ENCODE measurements around the gene TP53TG5. TPM values are rescaled to one million over a fixed set of nuclear protein-coding genes. Genes with fewer than 3 reads are reported as not detected.

TP53TG5 gene
- not detected in 2 replicates for total RNA-seq

GRCh38 chr20:45378191-45378590 is at the start of gene TP53TG5:
Gene TP53TG5, minus strand, starts transcription at chr20:45378325. Its CDS starts 89 bp downstream, at chr20:45378236.

GRCh38 chr20:45415822-45416637 is 37.9 kb upstream of the TP53TG5 start, which contains the start of gene PIGT:
Gene PIGT, plus strand, starts transcription at chr20:45416141. Its CDS starts 16 bp downstream, at chr20:45416157.

GRCh38 chr20:45407783-45408645 is 29.9 kb upstream of the TP53TG5 start, which contains the start of gene DBNDD2:
Gene DBNDD2, plus strand, starts transcription at chr20:45408289. Its CDS starts 179 bp downstream, at chr20:45408468.

GRCh38 chr20:45362804-45363610 is 15.1 kb downstream of the TP53TG5 start, which contains the start of gene SYS1:
Gene SYS1, plus strand, starts transcription at chr20:45363156. Its CDS starts 376 bp downstream, at chr20:45363532.

GRCh38 chr20:45347936-45348778 is 30.0 kb downstream of the TP53TG5 start, which contains the start of gene SDC4:
Gene SDC4, minus strand, starts transcription at chr20:45348424. Its CDS starts 40 bp downstream, at chr20:45348384.

Other genes with a start within 250 kb of the TP53TG5 start
- 11.0 and 25.5 TPM in 2 replicates for gene PI3, start 203.4 kb downstream of the TP53TG5 start, total RNA-seq
- not detected in 2 replicates for gene SEMG1, start 171.3 kb downstream of the TP53TG5 start, total RNA-seq
- not detected in 2 replicates for gene SEMG2, start 157.0 kb downstream of the TP53TG5 start, total RNA-seq
- gene SLPI, start 123.8 kb downstream of the TP53TG5 start, total RNA-seq = 13.8 and 27.3 TPM in 2 replicates
- not detected in 2 replicates for gene RBPJL, start 71.5 kb downstream of the TP53TG5 start, total RNA-seq
- gene MATN4, start 70.0 kb downstream of the TP53TG5 start, total RNA-seq = not detected in 2 replicates
- 162 and 261 TPM in 2 replicates for gene SDC4, start 29.9 kb downstream of the TP53TG5 start, total RNA-seq
- 18.9 and 20.5 TPM in 2 replicates for gene SYS1, start 15.2 kb downstream of the TP53TG5 start, total RNA-seq
- gene DBNDD2, start 30.0 kb upstream of the TP53TG5 start, total RNA-seq = 35.7 and 41.2 TPM in 2 replicates
- gene PIGT, start 37.8 kb upstream of the TP53TG5 start, total RNA-seq = 55.9 and 68.6 TPM in 2 replicates
- not detected in 2 replicates for gene WFDC2, start 91.4 kb upstream of the TP53TG5 start, total RNA-seq
- gene SPINT3, start 137.3 kb upstream of the TP53TG5 start, total RNA-seq = not detected in 2 replicates
- not detected in 2 replicates for gene WFDC6, start 161.2 kb upstream of the TP53TG5 start, total RNA-seq
- gene EPPIN, start 169.1 kb upstream of the TP53TG5 start, total RNA-seq = not detected in 2 replicates
- gene WFDC8, start 201.0 kb upstream of the TP53TG5 start, total RNA-seq = not detected in 2 replicates

Measured in hair follicular keratinocyte (primary cell).